Endothelial cell of umbilical vein (primary cell): ENCODE measurements around the gene BTF3L4. TPM values are rescaled to one million over a fixed set of nuclear protein-coding genes. Genes with fewer than 3 reads are reported as not detected.

Experiments used
- BruUV-seq: library from RNA; stranded (reverse); fragments of 400-500 nt; replicated peaks from 2 replicates; lab custom pipeline; 2021; lab: Mats Ljungman, UMichigan
- CTCF ChIA-PET: fragments of 300-600, 350-600 bp; sonication (Branson Sonifier 250); formaldehyde crosslinking; loops from one replicate; lab custom pipeline; 2021; ENCODE audit warnings: antibody characterized with exemption, inconsistent platforms; lab: Charles Lee
- POLR2A ChIA-PET: fragments of 300-600, 350-600 bp; sonication (Branson Sonifier 250); formaldehyde crosslinking; loops from one replicate; lab custom pipeline; 2021; ENCODE audit warnings: antibody characterized with exemption, inconsistent platforms; lab: Charles Lee
- DNase-seq: peaks from one replicate; pipeline ENCODE4 v3.0.0-alpha.2; 2011; ENCODE audit warnings: low read depth, low spot score
- FAIRE-seq: peaks from 2 replicates; lab custom pipeline; 2011; peaks lifted over from hg19 to GRCh38; lab: Jason Lieb, UNC
- H2AFZ ChIP-seq: 2 replicates; pipeline ENCODE4 v1.6.0; 2012; ENCODE audit warnings: low read depth, low read length, control low read depth, inconsistent platforms
- H3K27ac ChIP-seq: 2 replicates; pipeline ENCODE4 v1.5.1; 2011; ENCODE audit warnings: low read depth, mild to moderate bottlenecking, control low read depth, low read length, moderate library complexity; ENCODE audit not compliant: insufficient read depth
- H3K27me3 ChIP-seq, 2 experiments: 2 replicates each; pipeline versions ENCODE4 v1.6.0 to v1.6.1; 2011; ENCODE audit warnings: low read length in 2 of 2, mixed read lengths in 1 of 2; ENCODE audit not compliant: control insufficient read depth in 2 of 2, insufficient read depth in 2 of 2
- H3K36me3 ChIP-seq, 2 experiments: 2 replicates in 1 of 2; 3 replicates in 1 of 2; pipeline ENCODE4 v1.5.1; 2011; ENCODE audit warnings: low read length in 2 of 2, mild to moderate bottlenecking in 1 of 2, moderate library complexity in 1 of 2; ENCODE audit not compliant: control insufficient read depth in 2 of 2, insufficient read depth in 2 of 2; ENCODE audit errors: extremely low read depth in 1 of 2
- H3K4me1 ChIP-seq: 3 replicates; pipeline ENCODE4 v1.5.1; 2011; ENCODE audit warnings: mild to moderate bottlenecking, low read length; ENCODE audit not compliant: control insufficient read depth, insufficient read depth; ENCODE audit errors: extremely low read depth
- H3K4me2 ChIP-seq: 2 replicates; pipeline ENCODE4 v1.6.1; 2011; ENCODE audit warnings: low read length, control low read depth, mixed read lengths; ENCODE audit not compliant: insufficient read depth
- H3K4me3 ChIP-seq, 3 experiments: fragments of 200-600 bp in 1 of 3; sonication (generic), shearing (Covaris generic) in 1 of 3; replicated peaks in 1 of 3; 2 replicates each; pipeline ENCODE4 v1.5.1; 2011 to 2016; ENCODE audit warnings: control low read depth in 3 of 3, low read length in 3 of 3, mild to moderate bottlenecking in 2 of 3, inconsistent platforms in 1 of 3, low read depth in 1 of 3, moderate library complexity in 1 of 3; ENCODE audit not compliant: insufficient read depth in 1 of 3
- H3K79me2 ChIP-seq: 2 replicates; pipeline ENCODE4 v1.6.0; 2012; ENCODE audit warnings: low read length, inconsistent platforms; ENCODE audit not compliant: control insufficient read depth, insufficient read depth
- H3K9ac ChIP-seq: replicated peaks from 2 replicates; pipeline ENCODE3; 2011; ENCODE audit warnings: low read length, control low read depth; ENCODE audit not compliant: insufficient read depth; ENCODE audit errors: extremely low read depth
- H3K9me1 ChIP-seq: replicated peaks from 3 replicates; pipeline ENCODE4 v1.6.0; 2011; ENCODE audit warnings: mild to moderate bottlenecking, low read length; ENCODE audit not compliant: control insufficient read depth, insufficient read depth; ENCODE audit errors: extremely low read depth
- H3K9me3 ChIP-seq: replicated peaks from 2 replicates; pipeline ENCODE4 v1.5.1; 2012; ENCODE audit warnings: low read length, inconsistent platforms; ENCODE audit not compliant: control insufficient read depth, insufficient read depth
- H4K20me1 ChIP-seq: replicated peaks from 2 replicates; pipeline ENCODE3; 2011; ENCODE audit warnings: mild to moderate bottlenecking, low read length; ENCODE audit not compliant: control insufficient read depth, insufficient read depth; ENCODE audit errors: extremely low read depth
- CTCF ChIP-seq, 2 donors: IDR thresholded peaks; 1 replicate in 1 of 2; 2 replicates in 1 of 2; pipeline ENCODE4 v1.5.1; 2011; ENCODE audit warnings: low read length in 2 of 2, mild to moderate bottlenecking in 2 of 2, moderate library complexity in 2 of 2, control low read depth in 1 of 2, inconsistent platforms in 1 of 2, low read depth in 1 of 2; ENCODE audit not compliant: insufficient read depth in 1 of 2; ENCODE audit errors: extremely low read depth in 1 of 2
- EZH2 ChIP-seq: IDR thresholded peaks from 2 replicates; pipeline ENCODE4 v1.6.1; 2012; ENCODE audit warnings: borderline replicate concordance, low read depth, mild to moderate bottlenecking, moderate library complexity, low read length, inconsistent platforms; ENCODE audit not compliant: severe bottlenecking
- FOS ChIP-seq: IDR thresholded peaks from 2 replicates; pipeline ENCODE4 v1.6.1; 2011; ENCODE audit warnings: mild to moderate bottlenecking, low read length, moderate library complexity, borderline replicate concordance; ENCODE audit not compliant: insufficient read depth
- GATA2 ChIP-seq: IDR thresholded peaks from 2 replicates; pipeline ENCODE4 v1.7.0; 2011; ENCODE audit warnings: low read depth, mild to moderate bottlenecking, moderate library complexity, mixed read lengths, low read length; ENCODE audit not compliant: insufficient read length, insufficient read depth
- JUN ChIP-seq: IDR thresholded peaks from 2 replicates; pipeline ENCODE4 v1.6.1; 2011; ENCODE audit warnings: borderline replicate concordance, low read depth; ENCODE audit not compliant: insufficient read length, insufficient read depth
- MAX ChIP-seq: IDR thresholded peaks from 2 replicates; pipeline ENCODE4 v1.6.1; 2011; ENCODE audit not compliant: insufficient read depth, insufficient read length
- MYC ChIP-seq: IDR thresholded peaks from one replicate; pipeline ENCODE4 v1.6.1; 2011; ENCODE audit warnings: mild to moderate bottlenecking, low read depth, low read length
- POLR2A ChIP-seq: IDR thresholded peaks from 2 replicates; pipeline ENCODE4 v1.6.1; 2012; ENCODE audit warnings: low read depth, mild to moderate bottlenecking, control low read depth, low read length
- POLR2AphosphoS5 ChIP-seq: IDR thresholded peaks from 2 replicates; pipeline ENCODE4 v1.6.1; 2012; ENCODE audit warnings: low read depth, mild to moderate bottlenecking, control low read depth, low read length, moderate library complexity; ENCODE audit not compliant: insufficient read depth
- dilution Hi-C: fragments of 300-500 bp; cut with MboI; formaldehyde crosslinking; loops from one replicate; pipeline ENCODE4 v1.15.0; 2019; ENCODE audit warnings: low sequenced_read_pairs; ENCODE audit not compliant: extremely low pct_ligation_motif_present
- intact Hi-C: fragments of 100-400 bp; cut with micrococcal nuclease; formaldehyde crosslinking; loops from one replicate; pipeline ENCODE4 v1.10.0; 2022
- polyA plus RNA-seq, 4 experiments: library from polyadenylated mRNA; depleted of rRNA in 3 of 4; stranded (reverse) in 3 of 4; unstranded in 1 of 4; fragments of >200 nt; gene quantifications; 2 replicates each; pipeline versions ENCODE4 v1.2.1 to v1.2.3, GENCODE V29; 2011 to 2012; ENCODE audit warnings: missing spikeins in 1 of 4
- total RNA-seq: library from RNA; stranded (reverse); gene quantifications from 2 replicates; pipeline ENCODE4 v1.2.3, GENCODE V29; 2021

Gene BTF3L4
- total and polyA plus RNA-seq, 2 donors (not counting 3 experiments of a cell fraction or from before 2014, with no cell fraction given), result 25.1 to 43.2 TPM

GRCh38 chr1:52059321-52059720 is 3.2 kb downstream of the BTF3L4 start:
- POLR2A ChIA-PET, result no interaction called here
- FAIRE-seq (no peak), DNase-seq (no peak)
- Histone ChIP-seq H3K9me1 (no peaks in the 10 kb centered on the region), H3K27ac (no peak overlapping the region), H3K36me3 (peaks cover 9 to 17% of the 10 kb centered on the region in 2 experiments), H3K79me2 (peaks cover 59% of the 10 kb centered on the region), H3K4me1 (peaks cover 20% of the 10 kb centered on the region), H4K20me1 (no peaks in the 10 kb centered on the region), H2AFZ (no peak overlapping the region), H3K4me2 (no peak overlapping the region), H3K4me3 (no peak overlapping the region), H3K9ac (no peak overlapping the region), H3K27me3 (no peaks in the 10 kb centered on the region), H3K9me3 (no peaks in the 10 kb centered on the region)
- BruUV-seq, result no TSS peak
- intact Hi-C loops, result loop anchor here (5.0 kb wide), 1 partner anchor 308 kb away; the partner anchor contains the start of gene CC2D1B
- dilution Hi-C loops, result no loop called here
- CTCF ChIA-PET, result interaction anchor here (0.9 kb wide), 1 partner anchor 161 kb away, joined by 3 read pairs; no protein-coding TSS in a partner anchor
- TF ChIP-seq FOS, result no peak
- no peak for TF ChIP-seq MYC
- TF ChIP-seq CTCF (IDR thresholded peaks at IDR 0.05; ENCODE audit: extremely low read depth in 1 of 2, insufficient read depth in 1 of 2, low read depth in 1 of 2, low read length in 2 of 2), result no peak
- TF ChIP-seq MAX, result no peak

DNA sequence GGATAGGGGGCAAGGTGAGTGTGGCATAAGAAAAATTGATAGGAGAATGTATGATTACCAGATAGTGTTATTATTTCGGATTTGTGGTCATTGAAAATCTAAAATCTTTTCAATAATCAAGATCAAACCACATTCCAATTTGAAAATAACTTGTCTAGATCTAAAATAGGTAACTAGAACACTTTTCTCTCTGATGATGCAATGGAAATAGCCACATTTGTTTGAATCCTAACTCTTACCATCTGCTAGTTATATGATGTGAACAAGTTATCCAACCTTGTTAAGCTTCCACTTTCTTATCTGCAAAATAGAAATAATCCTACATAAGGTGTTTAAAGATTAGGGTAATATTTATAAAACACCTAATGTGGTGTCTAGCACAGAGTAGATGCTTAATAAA is 3.8 kb downstream of the BTF3L4 start:
- Histone ChIP-seq H3K4me2 (no peak overlapping the region), H3K4me3 (no peak overlapping the region), H3K27me3 (no peaks in the 10 kb centered on the region), H3K4me1 (peaks cover 19% of the 10 kb centered on the region), H4K20me1 (no peaks in the 10 kb centered on the region), H3K9me1 (no peaks in the 10 kb centered on the region), H3K9me3 (no peaks in the 10 kb centered on the region), H3K36me3 (peaks cover 9 to 17% of the 10 kb centered on the region in 2 experiments), H3K79me2 (peaks cover 54% of the 10 kb centered on the region), H2AFZ (no peak overlapping the region), H3K9ac (no peak overlapping the region), H3K27ac (no peak overlapping the region)
- no peak for DNase-seq
- CTCF ChIA-PET, result interaction anchor here (0.9 kb wide), 1 partner anchor 162 kb away, joined by 3 read pairs; no protein-coding TSS in a partner anchor
- TF ChIP-seq JUN (no peak), FOS (no peak), GATA2 (no peak), POLR2A (no peak), CTCF (IDR thresholded peaks at IDR 0.05; ENCODE audit: extremely low read depth in 1 of 2, insufficient read depth in 1 of 2, low read depth in 1 of 2, low read length in 2 of 2) (no peak), MYC (no peak), POLR2AphosphoS5 (no peak), MAX (no peak), EZH2 (no peak)
- POLR2A ChIA-PET, result no interaction called here
- FAIRE-seq, result no peak
- dilution Hi-C loops, result no loop called here
- intact Hi-C loops, result loop anchor here (5.0 kb wide), 1 partner anchor 307 kb away; the partner anchor contains the start of gene CC2D1B
- BruUV-seq, result no TSS peak
